Hepatocyte (in vitro differentiated cells): Measurements from ENCODE around the gene SYNJ1.

ENCODE experiments used
- CTCF ChIP-seq: fragments of 200-600 bp; sonication (generic); IDR thresholded peaks from 2 replicates; pipeline ENCODE4 v1.5.1; 2016; ENCODE audit warnings: antibody characterized with exemption, mild to moderate bottlenecking; ENCODE audit not compliant: poor library complexity
- EZH2phosphoT487 ChIP-seq: fragments of 200-600 bp; sonication (generic); IDR thresholded peaks from one replicate; pipeline ENCODE4 v1.6.1; 2018; ENCODE audit warnings: antibody characterized with exemption, mild to moderate bottlenecking, low read depth, moderate library complexity; ENCODE audit not compliant: unreplicated experiment, severe bottlenecking

DNA sequence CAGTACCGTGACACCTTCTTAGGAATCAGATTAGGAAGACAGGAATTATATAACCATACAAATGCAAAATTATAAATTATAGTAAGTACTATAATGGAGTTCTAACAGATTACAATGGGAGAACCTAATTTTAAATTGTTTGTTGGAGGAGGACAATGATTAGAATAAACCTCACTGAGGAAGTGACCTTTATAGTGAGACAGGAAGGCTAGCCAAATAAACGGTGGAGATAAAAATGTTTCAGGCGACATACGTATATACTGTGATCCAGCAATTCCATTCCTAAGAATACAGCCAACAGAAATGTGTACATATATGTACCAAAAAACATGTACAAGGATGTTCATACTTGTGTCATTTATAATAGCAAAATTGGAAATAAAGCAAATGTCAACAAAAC, 15.2 kb downstream of the SYNJ1 start:
- no peak for TF ChIP-seq CTCF
- TF ChIP-seq EZH2phosphoT487, result no peak
